Liver (tissue), 9 donors: Measurements from ENCODE around the gene CEACAM1. TPM values are rescaled to one million over a fixed set of nuclear protein-coding genes. Genes with fewer than 3 reads are reported as not detected.

Source experiments
- DNase-seq: peaks from one replicate; pipeline ENCODE4 v3.0.0-alpha.2; 2017; ENCODE audit warnings: low spot score
- H3K27ac ChIP-seq, 2 donors: one replicate each; pipeline ENCODE4 v1.7.0; 2013; ENCODE audit warnings: inconsistent platforms in 2 of 2, low read length in 2 of 2, control low read depth in 1 of 2, low read depth in 1 of 2, mild to moderate bottlenecking in 1 of 2
- H3K27me3 ChIP-seq, 4 donors: one replicate each; pipeline versions ENCODE4 v1.6.1 to v1.7.0; 2013; ENCODE audit warnings: low read length in 3 of 4, inconsistent platforms in 1 of 4, mild to moderate bottlenecking in 1 of 4, moderate library complexity in 1 of 4; ENCODE audit not compliant: control insufficient read depth in 4 of 4, insufficient read depth in 4 of 4
- H3K36me3 ChIP-seq, 4 donors: one replicate each; pipeline versions ENCODE4 v1.6.1 to v1.7.0; 2013; ENCODE audit warnings: low read length in 3 of 4, mild to moderate bottlenecking in 3 of 4, low read depth in 1 of 4, moderate library complexity in 1 of 4; ENCODE audit not compliant: control insufficient read depth in 4 of 4, insufficient read depth in 3 of 4
- H3K4me1 ChIP-seq, 4 donors: one replicate each; pipeline versions ENCODE4 v1.6.1 to v1.7.0; 2013; ENCODE audit warnings: low read length in 3 of 4, mild to moderate bottlenecking in 3 of 4, moderate library complexity in 1 of 4; ENCODE audit not compliant: control insufficient read depth in 4 of 4, insufficient read depth in 4 of 4
- H3K4me3 ChIP-seq, 3 donors: one replicate each; pipeline versions ENCODE4 v1.6.1 to v1.7.0; 2013; ENCODE audit warnings: low read length in 3 of 3, control low read depth in 1 of 3, low read depth in 1 of 3, mild to moderate bottlenecking in 1 of 3
- H3K9ac ChIP-seq, 2 donors: one replicate each; pipeline ENCODE4 v1.7.0; 2013; ENCODE audit warnings: low read length in 2 of 2, mild to moderate bottlenecking in 2 of 2, moderate library complexity in 2 of 2, control low read depth in 1 of 2, low read depth in 1 of 2
- H3K9me3 ChIP-seq, 4 donors: one replicate each; pipeline versions ENCODE4 v1.6.1 to v1.7.0; 2013; ENCODE audit warnings: low read length in 3 of 4; ENCODE audit not compliant: control insufficient read depth in 4 of 4
- EGR1 ChIP-seq, 2 donors: IDR thresholded peaks; 2 replicates each; pipeline ENCODE4 v1.6.1; 2016 to 2018; ENCODE audit warnings: antibody characterized with exemption in 2 of 2, low read depth in 2 of 2
- FOXA1 ChIP-seq: IDR thresholded peaks from 2 replicates; pipeline ENCODE4 v1.6.1; 2016; ENCODE audit warnings: antibody characterized with exemption
- FOXA2 ChIP-seq: IDR thresholded peaks from 2 replicates; pipeline ENCODE4 v1.6.1; 2016; ENCODE audit warnings: antibody characterized with exemption
- GABPA ChIP-seq, 2 donors: IDR thresholded peaks in 1 of 2; conservative IDR thresholded peaks in 1 of 2; 2 replicates each; pipeline ENCODE4 v1.6.1; 2016; ENCODE audit warnings: antibody characterized with exemption in 2 of 2, mild to moderate bottlenecking in 1 of 2, moderate library complexity in 1 of 2
- HNF4A ChIP-seq, 2 donors: conservative IDR thresholded peaks; 2 replicates each; pipeline ENCODE4 v1.6.1; 2016; ENCODE audit warnings: antibody characterized with exemption in 2 of 2, mild to moderate bottlenecking in 2 of 2
- HNF4G ChIP-seq: IDR thresholded peaks from 2 replicates; pipeline ENCODE4 v1.6.1; 2016; ENCODE audit warnings: antibody characterized with exemption
- JUND ChIP-seq, 2 donors: IDR thresholded peaks; 2 replicates each; pipeline ENCODE4 v1.6.1; 2016; ENCODE audit warnings: antibody characterized with exemption in 2 of 2
- NR2F2 ChIP-seq: IDR thresholded peaks from 2 replicates; pipeline ENCODE4 v1.6.1; 2016; ENCODE audit warnings: antibody characterized with exemption
- RAD21 ChIP-seq, 2 donors: IDR thresholded peaks; 2 replicates each; pipeline ENCODE4 v1.6.1; 2016; ENCODE audit warnings: antibody characterized with exemption in 2 of 2, mild to moderate bottlenecking in 2 of 2
- RXRA ChIP-seq, 2 donors: IDR thresholded peaks; 2 replicates each; pipeline ENCODE4 v1.6.1; 2017 to 2018; ENCODE audit warnings: antibody characterized with exemption in 2 of 2, mild to moderate bottlenecking in 1 of 2
- SP1 ChIP-seq: IDR thresholded peaks from 2 replicates; pipeline ENCODE4 v1.6.1; 2018; ENCODE audit warnings: antibody characterized with exemption, mild to moderate bottlenecking
- TAF1 ChIP-seq: conservative IDR thresholded peaks from 2 replicates; pipeline ENCODE4 v1.6.1; 2016; ENCODE audit warnings: antibody characterized with exemption, mild to moderate bottlenecking
- YY1 ChIP-seq: IDR thresholded peaks from 2 replicates; pipeline ENCODE4 v1.6.1; 2016; ENCODE audit warnings: antibody characterized with exemption, mild to moderate bottlenecking
- WGBS: extraction: QIAGEN DNeasy Blood & Tissue Kit; methylation state at CpG from one replicate; pipeline ENCODE4 v1.1.7; 2013; 5-methylcytosine and 5-hydroxymethylcytosine counted together
- polyA plus RNA-seq, 2 donors: library from polyadenylated mRNA; stranded (reverse) in 1 of 2; unstranded in 1 of 2; fragments of 200-250 nt in 1 of 2; fragments of >200 nt in 1 of 2; fragmentation: Nextera tagmentation in 1 of 2; extraction: Ambion mirVana in 1 of 2; gene quantifications; one replicate each; pipeline versions ENCODE4 v1.2.1 to v1.2.3, GENCODE V29; 2013 to 2015
- total RNA-seq, 2 donors: library from RNA; depleted of rRNA; stranded (reverse); fragments of >200 nt; gene quantifications; one replicate each; pipeline ENCODE4 v1.2.3, GENCODE V29; 2014
- TF ChIP-seq, protein P1 (sequence below): IDR thresholded peaks from 2 replicates; pipeline ENCODE4 v1.6.1; 2016; ENCODE audit warnings: antibody characterized with exemption
- TF ChIP-seq, protein P2 (sequence below): IDR thresholded peaks from 2 replicates; pipeline ENCODE4 v1.6.1; 2016; ENCODE audit warnings: antibody characterized with exemption
- TF ChIP-seq, protein P3 (sequence below): IDR thresholded peaks from 2 replicates; pipeline ENCODE4 v1.6.1; 2016; ENCODE audit warnings: antibody characterized with exemption
- TF ChIP-seq, protein P4 (sequence below): IDR thresholded peaks from 2 replicates; pipeline ENCODE4 v1.6.1; 2016; ENCODE audit warnings: antibody characterized with exemption, mild to moderate bottlenecking
- donor health status: healthy.
- donor health status: healthy.
- donor health status: healthy.
- donor health status: healthy.
- donor health status: healthy.

The CEACAM1 gene
- total and polyA plus RNA-seq, 4 donors = 8.3 to 36.7 (median 26.8) TPM

DNA sequence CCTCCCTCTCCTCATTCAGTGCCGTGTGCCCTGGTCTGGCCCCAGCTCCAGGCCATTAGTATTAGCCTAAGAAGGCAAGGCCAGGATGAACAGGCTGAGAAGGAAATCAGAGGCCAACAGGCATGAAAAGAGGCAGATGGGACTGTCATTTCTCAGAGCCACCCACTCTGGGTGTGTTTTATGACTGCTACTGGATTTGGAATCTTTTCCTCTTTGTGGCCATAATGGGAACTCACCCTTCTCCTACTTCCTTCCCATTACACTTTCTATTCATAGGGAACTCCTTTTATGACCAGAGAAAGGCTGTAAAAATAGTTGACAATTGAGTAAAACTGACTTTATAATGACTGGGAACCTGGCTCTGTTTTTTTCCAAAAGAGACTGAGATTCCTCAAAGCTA is 48.7 kb upstream of the CEACAM1 start:
- 70% methylated on average over 1 of the region's 1 CpG for whole genome bisulfite sequencing
- Histone ChIP-seq H3K4me3 (no peak overlapping the region), H3K9me3 (no peaks in the 10 kb centered on the region), H3K9ac (no peak overlapping the region), H3K27ac (no peak overlapping the region), H3K36me3 (no peaks in the 10 kb centered on the region), H3K27me3 (no peaks in the 10 kb centered on the region), H3K4me1 (no peaks in the 10 kb centered on the region)
- no peak for DNase-seq
- TF ChIP-seq FOXA1 (no peak), YY1 (no peak), GABPA (IDR thresholded peaks at IDR 0.05 in 1 of 2, conservative IDR thresholded peaks at IDR 0.05 in 1 of 2) (no peak), FOXA2 (no peak), EGR1 (IDR thresholded peaks at IDR 0.05; ENCODE audit: low read depth in 2 of 2) (no peak), TAF1 (no peak), SP1 (no peak), HNF4A (conservative IDR thresholded peaks at IDR 0.05) (no peak), RXRA (IDR thresholded peaks at IDR 0.05) (no peak), JUND (IDR thresholded peaks at IDR 0.05) (no peak), HNF4G (no peak), NR2F2 (no peak), RAD21 (IDR thresholded peaks at IDR 0.05) (no peak)
- TF ChIP-seq, protein P1, sequence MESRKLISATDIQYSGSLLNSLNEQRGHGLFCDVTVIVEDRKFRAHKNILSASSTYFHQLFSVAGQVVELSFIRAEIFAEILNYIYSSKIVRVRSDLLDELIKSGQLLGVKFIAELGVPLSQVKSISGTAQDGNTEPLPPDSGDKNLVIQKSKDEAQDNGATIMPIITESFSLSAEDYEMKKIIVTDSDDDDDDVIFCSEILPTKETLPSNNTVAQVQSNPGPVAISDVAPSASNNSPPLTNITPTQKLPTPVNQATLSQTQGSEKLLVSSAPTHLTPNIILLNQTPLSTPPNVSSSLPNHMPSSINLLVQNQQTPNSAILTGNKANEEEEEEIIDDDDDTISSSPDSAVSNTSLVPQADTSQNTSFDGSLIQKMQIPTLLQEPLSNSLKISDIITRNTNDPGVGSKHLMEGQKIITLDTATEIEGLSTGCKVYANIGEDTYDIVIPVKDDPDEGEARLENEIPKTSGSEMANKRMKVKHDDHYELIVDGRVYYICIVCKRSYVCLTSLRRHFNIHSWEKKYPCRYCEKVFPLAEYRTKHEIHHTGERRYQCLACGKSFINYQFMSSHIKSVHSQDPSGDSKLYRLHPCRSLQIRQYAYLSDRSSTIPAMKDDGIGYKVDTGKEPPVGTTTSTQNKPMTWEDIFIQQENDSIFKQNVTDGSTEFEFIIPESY = no peak
- TF ChIP-seq, protein P2, sequence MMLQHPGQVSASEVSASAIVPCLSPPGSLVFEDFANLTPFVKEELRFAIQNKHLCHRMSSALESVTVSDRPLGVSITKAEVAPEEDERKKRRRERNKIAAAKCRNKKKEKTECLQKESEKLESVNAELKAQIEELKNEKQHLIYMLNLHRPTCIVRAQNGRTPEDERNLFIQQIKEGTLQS = no peak
- TF ChIP-seq, protein P3, sequence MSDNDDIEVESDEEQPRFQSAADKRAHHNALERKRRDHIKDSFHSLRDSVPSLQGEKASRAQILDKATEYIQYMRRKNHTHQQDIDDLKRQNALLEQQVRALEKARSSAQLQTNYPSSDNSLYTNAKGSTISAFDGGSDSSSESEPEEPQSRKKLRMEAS = no peak
- TF ChIP-seq, protein P4, sequence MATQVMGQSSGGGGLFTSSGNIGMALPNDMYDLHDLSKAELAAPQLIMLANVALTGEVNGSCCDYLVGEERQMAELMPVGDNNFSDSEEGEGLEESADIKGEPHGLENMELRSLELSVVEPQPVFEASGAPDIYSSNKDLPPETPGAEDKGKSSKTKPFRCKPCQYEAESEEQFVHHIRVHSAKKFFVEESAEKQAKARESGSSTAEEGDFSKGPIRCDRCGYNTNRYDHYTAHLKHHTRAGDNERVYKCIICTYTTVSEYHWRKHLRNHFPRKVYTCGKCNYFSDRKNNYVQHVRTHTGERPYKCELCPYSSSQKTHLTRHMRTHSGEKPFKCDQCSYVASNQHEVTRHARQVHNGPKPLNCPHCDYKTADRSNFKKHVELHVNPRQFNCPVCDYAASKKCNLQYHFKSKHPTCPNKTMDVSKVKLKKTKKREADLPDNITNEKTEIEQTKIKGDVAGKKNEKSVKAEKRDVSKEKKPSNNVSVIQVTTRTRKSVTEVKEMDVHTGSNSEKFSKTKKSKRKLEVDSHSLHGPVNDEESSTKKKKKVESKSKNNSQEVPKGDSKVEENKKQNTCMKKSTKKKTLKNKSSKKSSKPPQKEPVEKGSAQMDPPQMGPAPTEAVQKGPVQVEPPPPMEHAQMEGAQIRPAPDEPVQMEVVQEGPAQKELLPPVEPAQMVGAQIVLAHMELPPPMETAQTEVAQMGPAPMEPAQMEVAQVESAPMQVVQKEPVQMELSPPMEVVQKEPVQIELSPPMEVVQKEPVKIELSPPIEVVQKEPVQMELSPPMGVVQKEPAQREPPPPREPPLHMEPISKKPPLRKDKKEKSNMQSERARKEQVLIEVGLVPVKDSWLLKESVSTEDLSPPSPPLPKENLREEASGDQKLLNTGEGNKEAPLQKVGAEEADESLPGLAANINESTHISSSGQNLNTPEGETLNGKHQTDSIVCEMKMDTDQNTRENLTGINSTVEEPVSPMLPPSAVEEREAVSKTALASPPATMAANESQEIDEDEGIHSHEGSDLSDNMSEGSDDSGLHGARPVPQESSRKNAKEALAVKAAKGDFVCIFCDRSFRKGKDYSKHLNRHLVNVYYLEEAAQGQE = no peak

DNA sequence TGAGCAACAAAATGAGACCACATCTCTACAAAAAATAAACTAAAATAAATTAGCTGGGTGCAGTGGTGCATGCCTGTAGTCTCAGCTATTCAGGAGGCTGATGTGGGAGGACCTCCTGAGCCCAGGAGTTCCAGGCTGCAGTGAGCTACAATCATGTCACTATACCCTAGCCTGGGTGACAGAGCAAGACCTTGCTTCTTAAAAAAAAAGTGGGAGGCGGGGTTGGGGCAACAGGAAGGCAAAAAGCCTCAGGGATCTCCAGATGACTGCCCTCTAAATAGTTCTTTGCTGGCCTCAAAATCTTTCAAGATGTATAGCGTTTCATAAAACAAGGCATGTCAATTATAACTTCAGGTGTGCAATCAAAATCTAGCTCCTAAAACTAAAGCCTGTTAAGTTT is 48.0 kb upstream of the CEACAM1 start:
- Histone ChIP-seq H3K4me1 (no peaks in the 10 kb centered on the region), H3K27me3 (no peaks in the 10 kb centered on the region), H3K9me3 (no peaks in the 10 kb centered on the region), H3K4me3 (no peak overlapping the region), H3K27ac (no peak overlapping the region), H3K9ac (no peak overlapping the region), H3K36me3 (no peaks in the 10 kb centered on the region)
- no peak for DNase-seq
- TF ChIP-seq, protein P2 = no peak
- 71% methylated on average over 2 of the region's 2 CpGs for WGBS
